ENCODE measurements around the gene MNX1. TPM values are rescaled to one million over a fixed set of nuclear protein-coding genes. Genes with fewer than 3 reads are reported as not detected.
A peak's percentile ranks its signal among the peaks of the same experiment; 100 is the strongest.

The MNX1 gene
- total and polyA plus RNA-seq, 8 donors = 1.1 to 80.2 (median 3.1) TPM; not detected in 1

GRCh38 chr7:156998988-156999957, 11.2 kb downstream of the MNX1 start:
- Histone ChIP-seq H3K36me3 (no peaks in the 10 kb centered on the region), H3K9me3 (peaks cover 0 to 12% (median 0%) of the 10 kb centered on the region in 4 donors), H3K4me3 (peak overlapping the region; percentile 50 to 71 (median 59)), H3K4me1 (peaks cover 29 to 54% (median 39%) of the 10 kb centered on the region in 4 donors), H3K27me3 (peaks cover 27 to 91% (median 47%) of the 10 kb centered on the region in 3 donors), H3K27ac (peak overlapping the region; percentile 78 to 89 (median 80))
- intact Hi-C loops (cut with DNase I; ENCODE audit: low total_unique reads) = no loop called here
- peak; percentile 40 to 73 for DNase-seq
- TF ChIP-seq POLR2AphosphoS5 (IDR thresholded peaks at IDR 0.05) (no peak), POLR2A (IDR thresholded peaks at IDR 0.05) (no peak), EP300 (IDR thresholded peaks at IDR 0.05) (no peak), CTCF (IDR thresholded peaks at IDR 0.05) (no peak)
- 5 to 15% (median 9%) methylated on average over 30 to 57 of the region's 57 CpGs for WGBS, 5 donors

- 79 to 88% (median 84%) methylated on average over 8 of the region's 8 CpGs for WGBS, 5 donors
- DNase-seq = peak in 1 of 2 donors; percentile 25
Measured at GRCh38 chr7:156994417-156994816, 16.0 kb downstream of the MNX1 start.

GRCh38 chr7:156993925-156994235, 16.6 kb downstream of the MNX1 start:
- intact Hi-C loops (cut with DNase I; ENCODE audit: low total_unique reads) = no loop called here
- H3K9me3 ChIP-seq = peaks cover 0 to 12% (median 0%) of the 10 kb centered on the region in 4 donors
- no peak overlapping the region for H3K4me3 ChIP-seq
- H3K27ac ChIP-seq = no peak overlapping the region
- TF ChIP-seq POLR2A (IDR thresholded peaks at IDR 0.05) (no peak), CTCF (IDR thresholded peaks at IDR 0.05) (no peak), EP300 (IDR thresholded peaks at IDR 0.05) (no peak), POLR2AphosphoS5 (IDR thresholded peaks at IDR 0.05) (no peak)
- peak in 1 of 2 donors; percentile 63 for DNase-seq
- H3K4me1 ChIP-seq = peaks cover under 1 to 19% (median 12%) of the 10 kb centered on the region in 4 donors
- WGBS, 5 donors = 17 to 54% (median 23%) methylated on average over 10 of the region's 10 CpGs
- peaks cover 0 to 67% (median 8%) of the 10 kb centered on the region in 3 donors for H3K27me3 ChIP-seq
- no peaks in the 10 kb centered on the region for H3K36me3 ChIP-seq

More at GRCh38 chr7:156994417-156994816, 16.0 kb downstream of the MNX1 start:
- intact Hi-C loops (cut with DNase I; ENCODE audit: low total_unique reads) = no loop called here
- peaks cover 0 to 73% (median 12%) of the 10 kb centered on the region in 3 donors for H3K27me3 ChIP-seq
- no peak overlapping the region for H3K4me3 ChIP-seq
- no peak overlapping the region for H3K27ac ChIP-seq
- no peaks in the 10 kb centered on the region for H3K36me3 ChIP-seq
- no peak for TF ChIP-seq POLR2A (IDR thresholded peaks at IDR 0.05)
- TF ChIP-seq POLR2AphosphoS5 (IDR thresholded peaks at IDR 0.05) = no peak
- TF ChIP-seq EP300 (IDR thresholded peaks at IDR 0.05) = no peak
- TF ChIP-seq CTCF (IDR thresholded peaks at IDR 0.05) = no peak
- H3K9me3 ChIP-seq = peaks cover 0 to 12% (median 0%) of the 10 kb centered on the region in 4 donors
- peaks cover 6 to 25% (median 18%) of the 10 kb centered on the region in 4 donors for H3K4me1 ChIP-seq

- peaks cover 0 to 12% (median 0%) of the 10 kb centered on the region in 4 donors for H3K9me3 ChIP-seq
- intact Hi-C loops (cut with DNase I; ENCODE audit: low total_unique reads) = no loop called here
- 34 to 49% (median 36%) methylated on average over 22 to 32 of the region's 32 CpGs for WGBS, 5 donors
- peaks cover 0 to 61% (median 8%) of the 10 kb centered on the region in 3 donors for H3K27me3 ChIP-seq
- peaks cover 0 to 17% (median 11%) of the 10 kb centered on the region in 4 donors for H3K4me1 ChIP-seq
- no peaks in the 10 kb centered on the region for H3K36me3 ChIP-seq
- no peak overlapping the region for H3K4me3 ChIP-seq
- H3K27ac ChIP-seq = peak overlapping the region in 1 of 5 donors; percentile 32
- DNase-seq = peak; percentile 59 to 70
- TF ChIP-seq POLR2A (IDR thresholded peaks at IDR 0.05) = no peak
- peak in 1 of 3 donors; percentile 19 for TF ChIP-seq POLR2AphosphoS5 (IDR thresholded peaks at IDR 0.05)
Measured at GRCh38 chr7:156993021-156993924, 17.2 kb downstream of the MNX1 start.
